Measurements from ENCODE around the gene NSD1. TPM values are rescaled to one million over a fixed set of nuclear protein-coding genes. Genes with fewer than 3 reads are reported as not detected.

The NSD1 gene
- total and polyA plus RNA-seq, 2 donors: 14.7 to 85.7 TPM

GRCh38 chr5:177186645-177187044, 53.1 kb downstream of the NSD1 start:
- H3K4me1 ChIP-seq (ENCODE audit: insufficient read depth): peaks cover 2% of the 10 kb centered on the region
- H3K36me3 ChIP-seq (ENCODE audit: insufficient read depth): no peaks in the 10 kb centered on the region
- no peak overlapping the region for H3K4me3 ChIP-seq (ENCODE audit: low read depth, low read length)
- WGBS: 96% methylated on average over 6 of the region's 6 CpGs
- DNase-seq (ENCODE audit: extremely low spot score): no peak
- no peak overlapping the region for H3K27ac ChIP-seq (ENCODE audit: low read depth)

DNA sequence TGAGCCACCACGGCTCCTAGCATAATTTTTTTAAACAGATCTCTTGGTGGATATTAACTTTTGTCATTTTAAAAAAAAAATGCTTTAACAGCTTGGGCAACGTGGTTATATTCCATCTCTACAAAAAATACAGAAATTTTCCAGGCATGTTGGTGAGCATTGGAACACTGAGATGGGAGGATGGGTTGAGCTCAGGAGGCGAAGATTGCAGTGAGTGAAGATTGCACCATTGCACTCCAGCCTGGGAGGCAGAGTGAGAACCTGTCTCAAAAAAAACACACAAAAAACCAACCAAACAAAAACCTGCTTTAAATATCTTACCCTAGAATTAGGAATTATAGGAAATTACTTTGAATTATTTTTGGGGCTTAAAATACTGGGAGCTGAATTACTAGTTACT, 55.2 kb downstream of the NSD1 start:
- Histone ChIP-seq H3K4me1 (ENCODE audit: insufficient read depth) (peaks cover 2% of the 10 kb centered on the region), H3K27ac (ENCODE audit: low read depth) (no peak overlapping the region), H3K4me3 (ENCODE audit: low read depth, low read length) (no peak overlapping the region), H3K36me3 (ENCODE audit: insufficient read depth) (peaks cover 5% of the 10 kb centered on the region)
- DNase-seq (ENCODE audit: extremely low spot score): no peak
- 73% methylated on average over 3 of the region's 3 CpGs for WGBS

GRCh38 chr5:177189416-177189815, 55.8 kb downstream of the NSD1 start:
- Histone ChIP-seq H3K4me1 (ENCODE audit: insufficient read depth) (peaks cover 1% of the 10 kb centered on the region), H3K4me3 (ENCODE audit: low read depth, low read length) (no peak overlapping the region), H3K36me3 (ENCODE audit: insufficient read depth) (peaks cover 5% of the 10 kb centered on the region), H3K27ac (ENCODE audit: low read depth) (peak overlapping the region; percentile 38)
- DNase-seq (ENCODE audit: extremely low spot score): no peak

- Histone ChIP-seq H3K4me1 (ENCODE audit: insufficient read depth) (no peaks in the 10 kb centered on the region), H3K36me3 (ENCODE audit: insufficient read depth) (peaks cover 7% of the 10 kb centered on the region), H3K27ac (ENCODE audit: low read depth) (no peak overlapping the region), H3K4me3 (ENCODE audit: low read depth, low read length) (no peak overlapping the region)
- no peak for DNase-seq (ENCODE audit: extremely low spot score)
- 89% methylated on average over 4 of the region's 4 CpGs for WGBS
Observed at GRCh38 chr5:177189965-177190364, 56.4 kb downstream of the NSD1 start.

DNA sequence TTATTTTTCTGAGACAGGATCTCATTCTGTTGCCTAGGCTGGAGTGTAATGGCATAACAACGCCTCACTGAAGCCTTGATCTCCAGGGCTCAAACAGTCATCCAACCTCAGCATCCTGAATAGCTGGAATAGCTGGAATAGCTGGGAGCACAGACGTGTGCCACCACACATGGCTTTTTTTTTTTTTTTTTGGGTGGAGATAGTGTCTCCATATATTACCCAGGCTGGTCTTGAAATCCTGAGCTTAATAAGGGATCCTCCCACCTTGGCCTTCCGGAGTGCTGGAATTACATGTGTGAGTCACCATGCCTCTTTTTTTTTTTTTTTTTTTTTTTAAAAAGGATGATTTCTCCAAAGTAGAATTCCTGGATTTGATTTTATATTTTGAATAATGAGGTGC, 60.7 kb downstream of the NSD1 start:
- no peaks in the 10 kb centered on the region for H3K4me1 ChIP-seq (ENCODE audit: insufficient read depth)
- H3K4me3 ChIP-seq (ENCODE audit: low read depth, low read length): no peak overlapping the region
- H3K27ac ChIP-seq (ENCODE audit: low read depth): no peak overlapping the region
- WGBS: 39% methylated on average over 3 of the region's 3 CpGs
- peaks cover 7% of the 10 kb centered on the region for H3K36me3 ChIP-seq (ENCODE audit: insufficient read depth)
- no peak for DNase-seq (ENCODE audit: extremely low spot score)

DNA sequence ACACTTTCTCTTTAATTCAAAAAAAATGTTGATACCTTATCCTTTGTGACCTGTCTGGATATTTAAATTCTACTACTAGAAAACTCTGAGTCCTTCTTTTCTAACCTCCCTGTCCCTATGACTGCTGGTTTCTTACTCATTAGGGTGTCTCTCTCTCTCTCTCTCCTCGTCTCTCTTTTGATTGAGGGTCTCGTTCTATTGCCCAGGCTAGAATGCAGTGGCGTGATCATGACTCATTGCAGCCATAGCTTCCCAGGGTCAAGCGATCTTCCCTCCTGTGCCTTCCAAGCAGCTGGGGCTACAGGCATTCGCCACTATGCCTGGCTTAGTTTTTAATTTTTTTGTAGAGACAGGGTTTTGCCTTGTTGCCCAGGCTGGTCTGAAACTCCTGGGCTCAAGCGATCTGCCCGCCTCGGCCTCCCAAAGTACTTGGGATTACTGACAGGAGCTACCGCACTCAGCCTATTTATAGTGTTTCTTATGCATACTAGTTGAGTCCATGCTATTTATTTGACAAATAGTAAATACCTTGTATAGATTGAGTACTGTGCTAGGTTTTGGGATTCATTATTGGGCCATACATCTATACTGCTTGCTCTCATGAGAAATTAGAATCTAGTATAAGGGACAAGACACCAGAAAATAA, 61.9 kb downstream of the NSD1 start:
- Histone ChIP-seq H3K27ac (ENCODE audit: low read depth) (no peak overlapping the region), H3K36me3 (ENCODE audit: insufficient read depth) (peaks cover 7% of the 10 kb centered on the region), H3K4me1 (ENCODE audit: insufficient read depth) (no peaks in the 10 kb centered on the region), H3K4me3 (ENCODE audit: low read depth, low read length) (no peak overlapping the region)
- no peak for DNase-seq (ENCODE audit: extremely low spot score)
- 93% methylated on average over 9 of the region's 9 CpGs for WGBS

DNA sequence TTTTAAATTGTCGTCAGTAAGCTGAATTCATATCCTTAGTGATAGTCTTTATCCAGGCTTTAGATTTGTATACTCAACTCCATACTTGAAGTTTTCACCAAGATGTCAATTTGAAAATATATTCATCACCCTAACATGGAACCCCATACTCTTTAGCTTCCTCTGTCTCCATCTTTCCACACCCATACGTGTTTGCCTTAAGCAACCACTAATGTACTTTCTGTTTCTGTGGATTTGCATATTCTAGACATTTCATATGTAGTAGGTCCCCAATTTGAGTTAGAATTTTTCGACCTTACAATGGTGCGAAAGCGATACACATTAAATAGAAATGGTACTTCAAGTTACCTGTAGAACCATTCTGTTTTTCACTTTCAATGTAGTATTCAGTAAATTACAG, 65.2 kb downstream of the NSD1 start:
- Histone ChIP-seq H3K4me3 (ENCODE audit: low read depth, low read length) (no peak overlapping the region), H3K27ac (ENCODE audit: low read depth) (no peak overlapping the region), H3K36me3 (ENCODE audit: insufficient read depth) (peaks cover 8% of the 10 kb centered on the region), H3K4me1 (ENCODE audit: insufficient read depth) (no peaks in the 10 kb centered on the region)
- 91% methylated on average over 5 of the region's 5 CpGs for WGBS
- no peak for DNase-seq (ENCODE audit: extremely low spot score)

GRCh38 chr5:177204281-177204680, 70.7 kb downstream of the NSD1 start:
- 96% methylated on average over 9 of the region's 9 CpGs for WGBS
- Histone ChIP-seq H3K4me1 (ENCODE audit: insufficient read depth) (no peaks in the 10 kb centered on the region), H3K4me3 (ENCODE audit: low read depth, low read length) (no peak overlapping the region), H3K36me3 (ENCODE audit: insufficient read depth) (peaks cover 9% of the 10 kb centered on the region), H3K27ac (ENCODE audit: low read depth) (no peak overlapping the region)
- DNase-seq (ENCODE audit: extremely low spot score): no peak

GRCh38 chr5:177209610-177210009, 76.0 kb downstream of the NSD1 start:
- Histone ChIP-seq H3K4me3 (ENCODE audit: low read depth, low read length) (no peak overlapping the region), H3K27ac (ENCODE audit: low read depth) (no peak overlapping the region), H3K4me1 (ENCODE audit: insufficient read depth) (no peaks in the 10 kb centered on the region), H3K36me3 (ENCODE audit: insufficient read depth) (peaks cover 10% of the 10 kb centered on the region)
- WGBS: 75% methylated on average over 4 of the region's 4 CpGs
- DNase-seq (ENCODE audit: extremely low spot score): no peak

DNA sequence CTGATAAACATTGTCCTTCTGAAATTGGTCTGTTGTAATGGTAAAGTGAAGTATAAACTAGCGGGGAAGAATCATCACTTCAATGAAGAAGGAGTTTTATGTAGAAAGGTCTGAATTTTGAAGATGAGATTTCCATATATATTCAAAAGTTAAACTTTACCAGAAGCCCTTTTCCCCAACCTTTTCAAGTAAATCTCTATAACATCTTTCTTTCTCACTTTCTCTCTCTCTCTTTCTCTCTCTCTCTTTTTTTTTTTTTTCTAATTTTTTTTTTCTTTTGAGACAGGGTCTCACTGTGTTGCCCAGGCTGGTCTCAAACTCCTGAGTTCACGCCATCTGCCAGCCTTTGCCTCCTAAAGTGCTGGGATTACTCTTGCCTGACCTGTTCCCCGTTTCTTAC, 78.7 kb downstream of the NSD1 start:
- DNase-seq (ENCODE audit: extremely low spot score): no peak
- peaks cover 10% of the 10 kb centered on the region for H3K36me3 ChIP-seq (ENCODE audit: insufficient read depth)

GRCh38 chr5:177220576-177220975, 87.0 kb downstream of the NSD1 start:
- Histone ChIP-seq H3K4me3 (ENCODE audit: low read depth, low read length) (no peak overlapping the region), H3K36me3 (ENCODE audit: insufficient read depth) (peaks cover 2% of the 10 kb centered on the region), H3K27ac (ENCODE audit: low read depth) (no peak overlapping the region), H3K4me1 (ENCODE audit: insufficient read depth) (no peaks in the 10 kb centered on the region)
- DNase-seq (ENCODE audit: extremely low spot score): no peak
- 88% methylated on average over 8 of the region's 8 CpGs for WGBS

More for the DNA sequence above, 78.7 kb downstream of the NSD1 start:
- H3K4me3 ChIP-seq (ENCODE audit: low read depth, low read length): no peak overlapping the region
- WGBS: 59% methylated on average over 3 of the region's 3 CpGs
- no peaks in the 10 kb centered on the region for H3K4me1 ChIP-seq (ENCODE audit: insufficient read depth)
- no peak overlapping the region for H3K27ac ChIP-seq (ENCODE audit: low read depth)

- H3K27ac ChIP-seq (ENCODE audit: low read depth): no peak overlapping the region
- no peak overlapping the region for H3K4me3 ChIP-seq (ENCODE audit: low read depth, low read length)
- H3K4me1 ChIP-seq (ENCODE audit: insufficient read depth): no peaks in the 10 kb centered on the region
- no peak for DNase-seq (ENCODE audit: extremely low spot score)
- WGBS: 96% methylated on average over 4 of the region's 4 CpGs
- peaks cover 2% of the 10 kb centered on the region for H3K36me3 ChIP-seq (ENCODE audit: insufficient read depth)
Observed at GRCh38 chr5:177222269-177222668, 88.7 kb downstream of the NSD1 start.

- H3K4me1 ChIP-seq (ENCODE audit: insufficient read depth): no peaks in the 10 kb centered on the region
- H3K27ac ChIP-seq (ENCODE audit: low read depth): no peak overlapping the region
- H3K36me3 ChIP-seq (ENCODE audit: insufficient read depth): peaks cover 2% of the 10 kb centered on the region
- no peak overlapping the region for H3K4me3 ChIP-seq (ENCODE audit: low read depth, low read length)
- no peak for DNase-seq (ENCODE audit: extremely low spot score)
- WGBS: 91% methylated on average over 4 of the region's 4 CpGs
Observed at GRCh38 chr5:177225798-177226197, 92.2 kb downstream of the NSD1 start.

DNA sequence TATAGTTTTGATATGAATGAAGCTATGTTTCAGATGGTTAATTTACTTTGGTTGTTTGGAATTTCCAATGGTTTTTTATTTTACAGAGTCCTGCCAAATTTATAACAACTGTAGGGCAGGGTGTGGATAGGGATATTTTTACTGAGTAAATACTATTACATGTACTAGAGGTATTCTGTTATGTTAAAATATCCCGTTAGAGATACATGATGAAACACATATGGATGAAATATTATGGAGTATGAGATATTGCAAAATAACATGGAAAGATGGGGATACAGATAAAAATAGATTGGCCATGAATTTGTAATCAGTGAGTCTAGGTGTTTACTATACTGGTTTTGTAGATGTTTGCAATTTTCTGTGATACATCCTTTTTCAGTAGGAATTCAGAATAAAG, 93.3 kb downstream of the NSD1 start:
- Histone ChIP-seq H3K36me3 (ENCODE audit: insufficient read depth) (peaks cover 2% of the 10 kb centered on the region), H3K4me1 (ENCODE audit: insufficient read depth) (peaks cover under 1% of the 10 kb centered on the region), H3K4me3 (ENCODE audit: low read depth, low read length) (no peak overlapping the region), H3K27ac (ENCODE audit: low read depth) (no peak overlapping the region)
- 63% methylated on average over 1 of the region's 1 CpG for WGBS
- no peak for DNase-seq (ENCODE audit: extremely low spot score)

DNA sequence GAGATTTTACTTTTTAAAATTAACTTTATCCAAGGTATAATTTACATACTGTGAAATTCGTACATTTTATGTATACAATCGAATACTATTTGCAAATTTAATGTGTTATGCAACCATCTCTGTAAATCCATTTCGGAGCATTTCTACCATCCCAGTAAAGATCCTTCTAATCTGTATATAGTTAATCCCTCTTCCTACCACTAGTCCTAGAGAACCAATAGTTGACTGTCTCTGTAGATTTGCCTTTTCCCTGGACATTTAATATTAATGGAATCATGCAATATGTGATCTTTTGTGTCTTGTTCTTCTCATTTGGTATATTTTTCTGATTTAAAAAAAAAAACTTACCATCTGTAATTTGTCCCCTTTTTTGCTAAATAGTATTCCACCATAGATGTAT, 95.2 kb downstream of the NSD1 start:
- no peak overlapping the region for H3K4me3 ChIP-seq (ENCODE audit: low read depth, low read length)
- no peak for DNase-seq (ENCODE audit: extremely low spot score)
- H3K36me3 ChIP-seq (ENCODE audit: insufficient read depth): peaks cover 2% of the 10 kb centered on the region
- no peak overlapping the region for H3K27ac ChIP-seq (ENCODE audit: low read depth)
- 93% methylated on average over 3 of the region's 3 CpGs for whole genome bisulfite sequencing
- H3K4me1 ChIP-seq (ENCODE audit: insufficient read depth): peaks cover 1% of the 10 kb centered on the region

Measured in urinary bladder (tissue), 4 donors.